Fibroblast of pulmonary artery (primary cell): ENCODE measurements around the gene ADAMTSL1.

ENCODE experiments used
- DNase-seq: peaks from one replicate; pipeline ENCODE4 v3.0.0-alpha.2; 2010; ENCODE audit warnings: low read depth
- H3K4me3 ChIP-seq: replicated peaks from 2 replicates; pipeline ENCODE4 v1.5.1; 2011; ENCODE audit warnings: low read depth, mild to moderate bottlenecking, control low read depth, low read length, moderate library complexity
- TF ChIP-seq, protein P1 (sequence below): IDR thresholded peaks from 2 replicates; pipeline ENCODE4 v1.5.1; 2011; ENCODE audit warnings: mild to moderate bottlenecking, control low read depth, low read length, inconsistent platforms; ENCODE audit errors: missing control alignments

ADAMTSL1 gene

GRCh38 chr9:18448101-18448500 lies 25.9 kb upstream of the ADAMTSL1 start:
- DNase-seq: no peak
- no peak overlapping the region for H3K4me3 ChIP-seq
- TF ChIP-seq, protein P1, sequence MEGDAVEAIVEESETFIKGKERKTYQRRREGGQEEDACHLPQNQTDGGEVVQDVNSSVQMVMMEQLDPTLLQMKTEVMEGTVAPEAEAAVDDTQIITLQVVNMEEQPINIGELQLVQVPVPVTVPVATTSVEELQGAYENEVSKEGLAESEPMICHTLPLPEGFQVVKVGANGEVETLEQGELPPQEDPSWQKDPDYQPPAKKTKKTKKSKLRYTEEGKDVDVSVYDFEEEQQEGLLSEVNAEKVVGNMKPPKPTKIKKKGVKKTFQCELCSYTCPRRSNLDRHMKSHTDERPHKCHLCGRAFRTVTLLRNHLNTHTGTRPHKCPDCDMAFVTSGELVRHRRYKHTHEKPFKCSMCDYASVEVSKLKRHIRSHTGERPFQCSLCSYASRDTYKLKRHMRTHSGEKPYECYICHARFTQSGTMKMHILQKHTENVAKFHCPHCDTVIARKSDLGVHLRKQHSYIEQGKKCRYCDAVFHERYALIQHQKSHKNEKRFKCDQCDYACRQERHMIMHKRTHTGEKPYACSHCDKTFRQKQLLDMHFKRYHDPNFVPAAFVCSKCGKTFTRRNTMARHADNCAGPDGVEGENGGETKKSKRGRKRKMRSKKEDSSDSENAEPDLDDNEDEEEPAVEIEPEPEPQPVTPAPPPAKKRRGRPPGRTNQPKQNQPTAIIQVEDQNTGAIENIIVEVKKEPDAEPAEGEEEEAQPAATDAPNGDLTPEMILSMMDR: no peak

GRCh38 chr9:18451406-18451805 lies 22.5 kb upstream of the ADAMTSL1 start:
- TF ChIP-seq, protein P1: no peak
- peak; percentile 20 for DNase-seq

GRCh38 chr9:18452276-18452675 lies 21.7 kb upstream of the ADAMTSL1 start:
- no peak for DNase-seq
- TF ChIP-seq, protein P1: no peak
- H3K4me3 ChIP-seq: no peak overlapping the region

More at GRCh38 chr9:18451406-18451805, 22.5 kb upstream of the ADAMTSL1 start:
- H3K4me3 ChIP-seq: no peak overlapping the region

- TF ChIP-seq, protein P1: no peak
- DNase-seq: no peak
These were observed 17.2 kb upstream of the ADAMTSL1 start for GRCh38 chr9:18456624-18457237.

DNA sequence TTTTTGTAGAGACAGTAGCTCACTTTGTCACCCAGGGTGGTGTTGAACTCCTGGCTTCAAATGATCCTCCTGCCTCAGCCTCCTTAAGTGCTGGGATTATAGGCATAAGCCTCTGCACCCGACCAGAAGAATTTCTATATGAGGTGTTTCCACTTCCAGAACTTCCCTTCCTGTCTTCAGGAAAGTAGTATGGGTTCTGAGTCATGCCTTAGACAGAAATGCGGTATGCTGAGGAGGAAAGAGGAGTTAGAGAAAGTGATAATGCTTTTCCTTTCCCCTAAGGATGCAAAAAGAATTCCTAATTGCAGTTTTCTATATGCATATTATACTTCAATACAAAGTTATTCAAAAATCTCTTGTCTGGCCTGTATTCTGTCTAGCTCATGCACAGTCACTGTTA lies 16.4 kb upstream of the ADAMTSL1 start:
- no peak overlapping the region for H3K4me3 ChIP-seq
- DNase-seq: peak; percentile 40
- TF ChIP-seq, protein P1: no peak

More at GRCh38 chr9:18456624-18457237, 17.2 kb upstream of the ADAMTSL1 start:
- no peak overlapping the region for H3K4me3 ChIP-seq

GRCh38 chr9:18459962-18460584 lies 13.9 kb upstream of the ADAMTSL1 start:
- TF ChIP-seq, protein P1: no peak
- peak overlapping the region; percentile 15 for H3K4me3 ChIP-seq
- DNase-seq: peak; percentile 95
